ENCODE results near the gene FTCDNL1.

Gene FTCDNL1

DNA sequence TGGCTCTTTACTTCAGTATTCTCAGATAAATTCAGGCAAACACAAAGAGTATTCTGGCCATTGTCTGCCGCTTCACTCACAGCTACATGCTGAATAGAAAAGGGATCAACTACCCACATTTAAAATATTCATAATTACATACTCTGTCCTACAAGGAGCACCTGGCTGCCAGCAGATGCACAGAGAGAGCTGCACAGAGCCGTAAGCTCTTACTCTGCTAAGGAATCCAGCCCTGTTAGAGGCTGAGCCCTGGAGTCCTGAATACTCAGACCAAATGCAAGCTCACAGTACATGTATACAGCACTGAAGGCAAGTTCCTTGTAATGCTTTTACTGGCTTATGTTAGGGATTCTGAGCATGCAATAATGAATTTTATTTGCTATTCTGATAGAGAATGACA is 80.3 kb downstream of the FTCDNL1 start:
- Histone ChIP-seq H3K4me3 (ENCODE audit: insufficient read depth, low read depth, low read length) (no peak overlapping the region), H3K27ac (ENCODE audit: insufficient read depth, low read depth, low read length, poor library complexity, severe bottlenecking) (no peak overlapping the region), H3K4me1 (ENCODE audit: control insufficient read depth, insufficient read depth, low read length) (no peaks in the 10 kb centered on the region), H3K9me3 (ENCODE audit: control insufficient read depth, low read length) (no peaks in the 10 kb centered on the region), H3K27me3 (ENCODE audit: control insufficient read depth, insufficient read depth, low read length, poor library complexity, severe bottlenecking) (no peaks in the 10 kb centered on the region), H3K36me3 (ENCODE audit: control insufficient read depth, insufficient read depth, low read length) (no peaks in the 10 kb centered on the region)
- WGBS, 2 experiments, result 90 to 92% methylated on average over 2 of the region's 2 CpGs

DNA sequence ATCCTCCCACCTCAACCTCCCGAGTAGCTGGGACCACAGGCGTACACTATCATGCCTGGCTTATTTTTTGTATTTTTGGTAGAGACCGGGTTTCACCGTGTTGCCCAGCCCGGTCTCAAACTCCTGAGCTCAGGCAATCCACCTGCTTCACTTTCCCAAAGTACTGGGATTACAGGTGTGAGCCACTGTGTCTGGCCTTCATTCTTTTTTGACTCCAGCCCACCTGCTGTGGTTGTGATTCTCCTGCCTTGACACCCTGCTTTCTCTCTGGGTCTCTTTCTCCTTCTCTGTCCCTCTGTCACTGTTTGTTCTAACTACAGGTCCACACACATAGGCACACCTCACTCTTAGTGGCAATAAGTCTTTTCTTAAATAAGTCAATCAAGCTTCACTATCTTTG is 85.3 kb downstream of the FTCDNL1 start:
- no peak overlapping the region for H3K4me3 ChIP-seq (ENCODE audit: insufficient read depth, low read depth, low read length)
- no peaks in the 10 kb centered on the region for H3K27me3 ChIP-seq (ENCODE audit: control insufficient read depth, insufficient read depth, low read length, poor library complexity, severe bottlenecking)
- H3K9me3 ChIP-seq (ENCODE audit: control insufficient read depth, low read length), result no peaks in the 10 kb centered on the region
- no peak overlapping the region for H3K27ac ChIP-seq (ENCODE audit: insufficient read depth, low read depth, low read length, poor library complexity, severe bottlenecking)
- 88 to 97% methylated on average over 5 of the region's 5 CpGs for WGBS, 2 experiments
- H3K4me1 ChIP-seq (ENCODE audit: control insufficient read depth, insufficient read depth, low read length), result no peaks in the 10 kb centered on the region
- no peaks in the 10 kb centered on the region for H3K36me3 ChIP-seq (ENCODE audit: control insufficient read depth, insufficient read depth, low read length)

DNA sequence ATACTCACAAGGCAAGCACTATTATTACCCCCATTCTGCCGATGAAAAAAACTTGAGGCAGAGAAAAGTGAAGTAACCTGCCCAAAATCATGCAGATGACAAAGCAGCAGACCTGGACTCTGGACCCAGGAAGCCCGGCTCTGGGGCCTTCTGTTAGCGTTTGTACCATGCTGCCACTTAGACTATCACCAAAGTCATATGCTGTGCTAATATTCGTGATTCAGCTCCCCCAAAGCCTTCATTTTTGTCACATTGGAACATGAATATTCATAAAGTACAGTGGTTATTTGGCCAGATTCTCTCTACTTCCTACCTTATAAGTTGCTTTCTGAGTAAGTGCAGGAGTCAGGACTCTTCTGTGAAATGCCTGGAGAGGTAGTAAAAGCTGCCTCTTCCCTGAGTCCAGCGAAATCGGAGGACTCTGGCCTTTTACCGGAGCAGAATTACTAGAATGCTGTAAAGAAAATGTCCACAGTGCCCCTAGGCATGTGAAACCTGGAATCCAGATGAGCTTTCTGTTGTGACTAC is 86.7 kb downstream of the FTCDNL1 start:
- H3K27me3 ChIP-seq (ENCODE audit: control insufficient read depth, insufficient read depth, low read length, poor library complexity, severe bottlenecking), result no peaks in the 10 kb centered on the region
- WGBS, 2 experiments, result 92 to 94% methylated on average over 7 of the region's 7 CpGs

DNA sequence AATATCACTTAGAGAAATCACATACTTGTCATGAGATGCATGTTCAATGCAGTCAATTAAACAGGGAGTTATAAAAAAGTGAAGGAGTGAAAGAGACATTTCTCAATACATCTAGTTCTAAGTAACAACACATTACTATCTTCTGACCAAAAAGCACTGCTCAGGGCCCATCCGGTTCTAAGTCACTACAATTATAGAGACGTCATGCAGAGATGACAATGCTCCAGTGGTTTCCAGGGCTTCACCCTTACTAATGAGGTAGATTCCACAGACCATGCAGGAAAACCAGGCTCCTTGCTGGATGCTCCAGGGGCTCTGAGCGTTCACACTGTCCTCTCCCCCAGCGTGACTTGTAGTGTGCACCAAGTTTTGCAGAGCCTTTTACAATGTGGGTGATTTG is 88.0 kb downstream of the FTCDNL1 start:
- no peak overlapping the region for H3K27ac ChIP-seq (ENCODE audit: insufficient read depth, low read depth, low read length, poor library complexity, severe bottlenecking)
- H3K4me3 ChIP-seq (ENCODE audit: insufficient read depth, low read depth, low read length), result no peak overlapping the region
- H3K27me3 ChIP-seq (ENCODE audit: control insufficient read depth, insufficient read depth, low read length, poor library complexity, severe bottlenecking), result no peaks in the 10 kb centered on the region
- 91 to 92% methylated on average over 4 of the region's 4 CpGs for WGBS, 2 experiments
- no peaks in the 10 kb centered on the region for H3K36me3 ChIP-seq (ENCODE audit: control insufficient read depth, insufficient read depth, low read length)
- no peaks in the 10 kb centered on the region for H3K9me3 ChIP-seq (ENCODE audit: control insufficient read depth, low read length)
- no peaks in the 10 kb centered on the region for H3K4me1 ChIP-seq (ENCODE audit: control insufficient read depth, insufficient read depth, low read length)

More for the DNA sequence above, 86.7 kb downstream of the FTCDNL1 start:
- no peaks in the 10 kb centered on the region for H3K9me3 ChIP-seq (ENCODE audit: control insufficient read depth, low read length)
- no peaks in the 10 kb centered on the region for H3K4me1 ChIP-seq (ENCODE audit: control insufficient read depth, insufficient read depth, low read length)
- no peaks in the 10 kb centered on the region for H3K36me3 ChIP-seq (ENCODE audit: control insufficient read depth, insufficient read depth, low read length)
- H3K4me3 ChIP-seq (ENCODE audit: insufficient read depth, low read depth, low read length), result no peak overlapping the region
- H3K27ac ChIP-seq (ENCODE audit: insufficient read depth, low read depth, low read length, poor library complexity, severe bottlenecking), result no peak overlapping the region

DNA sequence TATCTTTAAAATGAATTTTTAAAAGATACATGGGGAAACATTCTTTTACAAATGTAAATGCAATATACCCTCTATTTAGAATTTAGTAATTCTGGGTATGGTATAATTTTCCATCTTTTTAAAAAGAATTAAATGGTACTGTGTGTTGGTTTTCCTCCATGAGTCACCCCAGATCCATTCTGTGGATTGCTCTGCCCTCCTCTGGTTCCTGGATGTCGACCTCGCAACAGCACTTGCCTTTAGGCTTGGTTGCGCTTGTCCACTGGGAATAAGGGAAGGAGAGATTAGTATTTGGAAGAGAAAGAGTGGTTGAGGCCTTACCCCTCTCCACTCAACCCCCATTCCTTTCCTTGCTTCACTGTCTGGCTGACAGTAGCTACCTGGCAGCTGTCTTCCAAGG is 90.4 kb downstream of the FTCDNL1 start:
- no peak overlapping the region for H3K4me3 ChIP-seq (ENCODE audit: insufficient read depth, low read depth, low read length)
- 95 to 100% methylated on average over 2 to 3 of the region's 3 CpGs for WGBS, 2 experiments
- no peaks in the 10 kb centered on the region for H3K9me3 ChIP-seq (ENCODE audit: control insufficient read depth, low read length)
- no peaks in the 10 kb centered on the region for H3K27me3 ChIP-seq (ENCODE audit: control insufficient read depth, insufficient read depth, low read length, poor library complexity, severe bottlenecking)
- no peaks in the 10 kb centered on the region for H3K4me1 ChIP-seq (ENCODE audit: control insufficient read depth, insufficient read depth, low read length)
- H3K36me3 ChIP-seq (ENCODE audit: control insufficient read depth, insufficient read depth, low read length), result no peaks in the 10 kb centered on the region
- no peak overlapping the region for H3K27ac ChIP-seq (ENCODE audit: insufficient read depth, low read depth, low read length, poor library complexity, severe bottlenecking)

DNA sequence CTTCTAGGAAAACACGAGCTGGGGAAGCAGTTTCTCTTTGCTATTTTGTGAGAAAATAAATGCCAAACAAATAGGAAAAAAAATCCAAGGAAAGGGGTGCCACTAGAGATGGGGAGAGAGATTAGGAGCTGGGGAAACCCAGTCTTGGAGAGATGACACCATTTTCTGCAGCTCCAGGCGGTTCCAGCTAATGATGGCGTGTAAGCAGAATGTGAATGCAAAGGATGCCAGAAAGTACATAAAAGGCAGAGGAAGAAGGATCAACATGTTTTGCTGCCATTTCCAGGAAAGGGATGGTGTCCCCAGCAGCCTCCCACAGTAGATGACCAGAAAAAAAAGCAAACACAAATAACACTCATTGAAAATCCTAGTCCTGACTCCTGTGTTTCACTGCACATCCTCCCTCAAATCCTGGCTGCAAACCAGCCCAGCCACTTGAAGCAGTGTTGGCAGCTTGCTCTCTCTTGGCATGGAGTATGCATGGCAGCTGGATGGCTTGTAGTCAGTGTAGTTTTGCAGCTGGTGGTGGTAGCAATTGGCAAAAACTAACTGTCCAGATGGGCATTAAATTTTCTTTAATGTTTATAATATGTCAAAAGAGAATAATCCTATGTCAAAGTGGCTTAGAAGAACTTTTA is 93.6 kb downstream of the FTCDNL1 start:
- H3K9me3 ChIP-seq (ENCODE audit: control insufficient read depth, low read length), result no peaks in the 10 kb centered on the region
- no peaks in the 10 kb centered on the region for H3K36me3 ChIP-seq (ENCODE audit: control insufficient read depth, insufficient read depth, low read length)
- no peaks in the 10 kb centered on the region for H3K4me1 ChIP-seq (ENCODE audit: control insufficient read depth, insufficient read depth, low read length)
- H3K27ac ChIP-seq (ENCODE audit: insufficient read depth, low read depth, low read length, poor library complexity, severe bottlenecking), result no peak overlapping the region
- 92 to 100% methylated on average over 3 of the region's 3 CpGs for WGBS, 2 experiments
- H3K4me3 ChIP-seq (ENCODE audit: insufficient read depth, low read depth, low read length), result no peak overlapping the region
- no peaks in the 10 kb centered on the region for H3K27me3 ChIP-seq (ENCODE audit: control insufficient read depth, insufficient read depth, low read length, poor library complexity, severe bottlenecking)

DNA sequence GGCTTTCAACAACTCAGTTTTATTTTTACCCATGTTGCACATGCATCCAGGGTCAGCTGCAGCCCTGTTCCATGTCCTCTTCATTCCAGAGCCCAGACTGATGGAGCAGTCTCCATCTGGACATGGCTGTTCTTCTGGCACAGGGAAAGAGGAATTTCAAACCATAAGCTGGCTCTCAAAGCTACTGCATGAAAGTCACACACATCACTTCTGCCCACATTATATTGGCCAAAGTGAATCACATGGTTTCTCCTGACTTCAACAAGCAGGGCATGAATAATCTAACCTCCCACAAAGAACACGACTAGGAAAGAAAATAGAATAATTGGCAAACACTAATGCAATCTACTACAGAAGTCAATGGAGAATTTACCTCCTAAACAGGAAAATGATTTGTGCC is 94.2 kb downstream of the FTCDNL1 start:
- 88% methylated on average over 1 of the region's 1 CpG; no CpG with 5 or more reads in 1 of the 2 experiments for WGBS, 2 experiments
- Histone ChIP-seq H3K27ac (ENCODE audit: insufficient read depth, low read depth, low read length, poor library complexity, severe bottlenecking) (no peak overlapping the region), H3K4me3 (ENCODE audit: insufficient read depth, low read depth, low read length) (no peak overlapping the region), H3K27me3 (ENCODE audit: control insufficient read depth, insufficient read depth, low read length, poor library complexity, severe bottlenecking) (no peaks in the 10 kb centered on the region), H3K4me1 (ENCODE audit: control insufficient read depth, insufficient read depth, low read length) (no peaks in the 10 kb centered on the region), H3K36me3 (ENCODE audit: control insufficient read depth, insufficient read depth, low read length) (no peaks in the 10 kb centered on the region), H3K9me3 (ENCODE audit: control insufficient read depth, low read length) (no peaks in the 10 kb centered on the region)

DNA sequence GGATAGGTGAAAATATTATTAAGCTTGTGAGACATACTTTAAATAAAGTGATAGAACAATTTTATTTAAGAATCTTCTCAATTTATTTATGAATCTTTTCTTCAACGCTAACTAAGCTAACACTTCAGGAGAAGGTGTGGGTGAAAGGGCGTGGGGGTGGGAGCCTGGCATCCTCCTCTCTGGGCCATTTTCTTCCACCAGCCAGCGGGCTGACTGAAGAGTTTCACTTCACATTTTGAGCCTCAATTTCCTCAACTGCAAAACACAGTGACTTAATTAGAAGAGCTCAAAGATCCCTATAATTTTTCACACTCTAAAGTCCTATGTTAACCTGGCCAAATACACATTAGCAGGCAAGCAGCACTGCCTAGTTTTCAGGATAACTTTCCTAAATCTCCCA is 94.8 kb downstream of the FTCDNL1 start:
- Histone ChIP-seq H3K27me3 (ENCODE audit: control insufficient read depth, insufficient read depth, low read length, poor library complexity, severe bottlenecking) (no peaks in the 10 kb centered on the region), H3K9me3 (ENCODE audit: control insufficient read depth, low read length) (no peaks in the 10 kb centered on the region), H3K27ac (ENCODE audit: insufficient read depth, low read depth, low read length, poor library complexity, severe bottlenecking) (no peak overlapping the region), H3K4me1 (ENCODE audit: control insufficient read depth, insufficient read depth, low read length) (no peaks in the 10 kb centered on the region), H3K36me3 (ENCODE audit: control insufficient read depth, insufficient read depth, low read length) (no peaks in the 10 kb centered on the region), H3K4me3 (ENCODE audit: insufficient read depth, low read depth, low read length) (no peak overlapping the region)
- 91 to 93% methylated on average over 3 of the region's 3 CpGs for WGBS, 2 experiments

DNA sequence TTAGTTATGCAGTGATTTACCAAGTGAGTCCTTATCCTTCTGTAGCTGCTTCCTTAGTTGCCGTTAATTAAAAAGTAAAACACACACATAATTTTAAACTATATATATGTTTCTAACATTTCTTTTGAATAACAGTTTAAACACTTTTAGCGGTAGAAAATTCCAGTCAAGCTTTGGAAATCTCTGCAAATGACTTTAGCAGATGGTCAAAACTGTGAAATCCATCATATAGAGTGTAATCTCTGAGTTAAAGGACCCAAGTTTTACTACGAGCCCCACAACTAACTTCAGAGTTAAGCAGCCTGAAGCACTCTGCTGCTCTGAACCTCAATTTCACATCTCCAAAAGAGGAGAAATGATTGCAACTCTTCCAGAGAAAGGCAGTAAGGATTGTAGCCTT is 96.2 kb downstream of the FTCDNL1 start:
- Histone ChIP-seq H3K9me3 (ENCODE audit: control insufficient read depth, low read length) (no peaks in the 10 kb centered on the region), H3K27ac (ENCODE audit: insufficient read depth, low read depth, low read length, poor library complexity, severe bottlenecking) (no peak overlapping the region), H3K36me3 (ENCODE audit: control insufficient read depth, insufficient read depth, low read length) (no peaks in the 10 kb centered on the region), H3K4me1 (ENCODE audit: control insufficient read depth, insufficient read depth, low read length) (no peaks in the 10 kb centered on the region), H3K27me3 (ENCODE audit: control insufficient read depth, insufficient read depth, low read length, poor library complexity, severe bottlenecking) (no peaks in the 10 kb centered on the region), H3K4me3 (ENCODE audit: insufficient read depth, low read depth, low read length) (no peak overlapping the region)
- WGBS, 2 experiments, result 94 to 98% methylated on average over 2 to 3 of the region's 3 CpGs

DNA sequence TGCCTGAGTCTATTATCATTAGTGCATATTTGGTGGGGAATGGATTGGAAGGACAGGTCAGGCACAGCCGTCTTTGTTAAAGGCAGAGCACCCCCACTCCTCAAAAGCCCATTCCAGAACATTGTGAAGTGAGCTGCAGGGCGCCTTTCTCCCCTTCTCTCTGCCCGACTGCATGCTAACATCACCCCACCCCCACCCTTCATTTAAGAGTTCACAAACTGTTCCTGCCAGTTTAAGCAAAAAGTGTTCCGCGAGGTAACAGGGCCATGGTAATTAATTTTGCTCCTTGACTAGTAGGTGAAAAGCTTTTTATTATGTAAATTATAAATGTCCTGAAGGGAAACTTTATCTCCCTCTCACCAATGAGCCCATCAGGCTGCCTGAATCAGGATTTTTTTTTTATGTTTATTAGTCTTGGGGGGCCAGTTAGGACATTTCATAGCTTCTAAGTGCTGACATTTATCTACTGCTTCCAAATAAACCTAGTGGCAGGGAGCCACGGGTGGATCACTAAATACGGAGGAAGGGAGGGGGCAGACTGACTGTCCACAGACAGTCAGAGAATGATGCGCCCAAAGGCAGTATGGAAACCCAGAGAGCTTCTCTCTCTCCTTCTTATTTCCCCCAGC is 99.4 kb downstream of the FTCDNL1 start:
- Histone ChIP-seq H3K4me3 (ENCODE audit: insufficient read depth, low read depth, low read length) (no peak overlapping the region), H3K9me3 (ENCODE audit: control insufficient read depth, low read length) (no peaks in the 10 kb centered on the region), H3K27ac (ENCODE audit: insufficient read depth, low read depth, low read length, poor library complexity, severe bottlenecking) (no peak overlapping the region), H3K27me3 (ENCODE audit: control insufficient read depth, insufficient read depth, low read length, poor library complexity, severe bottlenecking) (no peaks in the 10 kb centered on the region), H3K36me3 (ENCODE audit: control insufficient read depth, insufficient read depth, low read length) (no peaks in the 10 kb centered on the region), H3K4me1 (ENCODE audit: control insufficient read depth, insufficient read depth, low read length) (no peaks in the 10 kb centered on the region)
- WGBS, 2 experiments, result 41 to 44% methylated on average over 6 to 8 of the region's 8 CpGs
